Right lobe of liver (tissue), 6 donors: ENCODE results near the gene WDFY3. TPM values are rescaled to one million over a fixed set of nuclear protein-coding genes. Genes with fewer than 3 reads are reported as not detected.

Experiments used
- ATAC-seq, 4 donors: fragments of 200-7000 bp; cut with Tn5 transposase; one replicate each; pipeline ENCODE4 v1.9.1; 2020; ENCODE audit warnings: mild to moderate bottlenecking in 4 of 4, moderate library complexity in 4 of 4
- DNase-seq, 3 donors: peaks; one replicate each; pipeline ENCODE4 v3.0.0-alpha.2; 2020
- H3K27ac ChIP-seq, 3 donors: fragments of 200-600 bp; one replicate each; pipeline ENCODE4 v1.8.0; 2022
- H3K27me3 ChIP-seq, 2 donors: fragments of 200-600 bp; one replicate each; pipeline ENCODE4 v1.8.0; 2022
- H3K36me3 ChIP-seq, 4 donors: fragments of 200-600 bp; sonication (generic) in 1 of 4; one replicate each; pipeline versions ENCODE4 v1.5.1 to v1.8.0; 2017 to 2022; ENCODE audit warnings: control low read depth in 1 of 4
- H3K4me1 ChIP-seq, 4 donors: fragments of 200-600 bp; sonication (generic) in 1 of 4; one replicate each; pipeline versions ENCODE4 v1.5.1 to v1.8.0; 2017 to 2022; ENCODE audit warnings: control low read depth in 1 of 4
- H3K4me3 ChIP-seq, 3 donors: fragments of 200-600 bp; one replicate each; pipeline ENCODE4 v1.8.0; 2022
- H3K9me3 ChIP-seq, 4 donors: fragments of 200-600 bp; sonication (generic) in 1 of 4; one replicate each; pipeline versions ENCODE4 v1.5.1 to v1.8.0; 2017 to 2022; ENCODE audit warnings: control low read depth in 1 of 4
- CTCF ChIP-seq, 4 donors: fragments of 200-600 bp in 3 of 4; fragments of 450-650 bp in 1 of 4; IDR thresholded peaks; one replicate each; pipeline versions ENCODE4 v1.5.1 to v1.8.0; 2016 to 2022; ENCODE audit warnings: antibody characterized with exemption in 4 of 4, mild to moderate bottlenecking in 2 of 4
- POLR2A ChIP-seq: fragments of 450-650 bp; IDR thresholded peaks from one replicate; pipeline ENCODE4 v1.6.1; 2017; ENCODE audit warnings: antibody characterized with exemption, mild to moderate bottlenecking
- WGBS: methylation state at CpG from one replicate; pipeline ENCODE4 v1.1.6; 2018; ENCODE audit warnings: low coverage, low lambda C conversion rate; ENCODE audit not compliant: insufficient coverage; ENCODE audit errors: missing lambda C conversion rate; 5-methylcytosine and 5-hydroxymethylcytosine counted together
- intact Hi-C, 2 donors: fragments of 100-400 bp; cut with DNase I; formaldehyde crosslinking; loops; one replicate each; pipeline versions ENCODE4 v1.11.2 to v1.14.1; 2022
- total RNA-seq, 6 experiments: library from RNA; depleted of rRNA in 2 of 6; stranded (reverse); fragments of >200 nt in 2 of 6; fragmentation: NEBNext Ultra II Directional in 3 of 6; extraction: Animal tissue kit (Norgen Biotek cat#: 25700) in 3 of 6; gene quantifications; one replicate each; pipeline versions ENCODE4 v1.1.0 to v1.2.4, GENCODE V29; 2016 to 2023
- donor health status: DM: no; HTN: yes; CAD: no.
- donor health status: DM: no; HTN: no; CAD: no.
- donor health status: DM: no; HTN: no; CAD: no.
- donor health status: DM: no; HTN: yes; CAD: no.
- donor health status: DM: no; HTN: yes; CAD: no.

The WDFY3 gene
- total RNA-seq, 6 experiments from 2014 or later = 18.8 to 36.5 (median 25.9) TPM

- 70% methylated on average over 3 of the region's 3 CpGs for WGBS
- H3K4me3 ChIP-seq = no peak overlapping the region
- H3K36me3 ChIP-seq = peaks cover 0 to 23% (median 4%) of the 10 kb centered on the region in 4 donors
- H3K9me3 ChIP-seq = no peaks in the 10 kb centered on the region
- H3K27me3 ChIP-seq = no peaks in the 10 kb centered on the region
- ATAC-seq (peak in 3 of 4 donors; percentile 34 to 70 (median 60)), DNase-seq (no peak)
- no peak for TF ChIP-seq CTCF (IDR thresholded peaks at IDR 0.05)
- TF ChIP-seq POLR2A = no peak
- H3K27ac ChIP-seq = no peak overlapping the region
- no peaks in the 10 kb centered on the region for H3K4me1 ChIP-seq
- intact Hi-C loops = no loop called here
Measured at GRCh38 chr4:84799318-84799717, 167.2 kb downstream of the WDFY3 start.

- 84% methylated on average over 3 of the region's 3 CpGs for WGBS
- Histone ChIP-seq H3K36me3 (peaks cover 0 to 19% (median 3%) of the 10 kb centered on the region in 4 donors), H3K27me3 (no peaks in the 10 kb centered on the region), H3K4me3 (no peak overlapping the region), H3K9me3 (no peaks in the 10 kb centered on the region), H3K27ac (no peak overlapping the region), H3K4me1 (no peaks in the 10 kb centered on the region)
- TF ChIP-seq POLR2A (no peak), CTCF (IDR thresholded peaks at IDR 0.05) (no peak)
- DNase-seq (no peak), ATAC-seq (no peak)
- intact Hi-C loops = no loop called here
Measured at GRCh38 chr4:84796394-84796793, 170.1 kb downstream of the WDFY3 start.

DNA sequence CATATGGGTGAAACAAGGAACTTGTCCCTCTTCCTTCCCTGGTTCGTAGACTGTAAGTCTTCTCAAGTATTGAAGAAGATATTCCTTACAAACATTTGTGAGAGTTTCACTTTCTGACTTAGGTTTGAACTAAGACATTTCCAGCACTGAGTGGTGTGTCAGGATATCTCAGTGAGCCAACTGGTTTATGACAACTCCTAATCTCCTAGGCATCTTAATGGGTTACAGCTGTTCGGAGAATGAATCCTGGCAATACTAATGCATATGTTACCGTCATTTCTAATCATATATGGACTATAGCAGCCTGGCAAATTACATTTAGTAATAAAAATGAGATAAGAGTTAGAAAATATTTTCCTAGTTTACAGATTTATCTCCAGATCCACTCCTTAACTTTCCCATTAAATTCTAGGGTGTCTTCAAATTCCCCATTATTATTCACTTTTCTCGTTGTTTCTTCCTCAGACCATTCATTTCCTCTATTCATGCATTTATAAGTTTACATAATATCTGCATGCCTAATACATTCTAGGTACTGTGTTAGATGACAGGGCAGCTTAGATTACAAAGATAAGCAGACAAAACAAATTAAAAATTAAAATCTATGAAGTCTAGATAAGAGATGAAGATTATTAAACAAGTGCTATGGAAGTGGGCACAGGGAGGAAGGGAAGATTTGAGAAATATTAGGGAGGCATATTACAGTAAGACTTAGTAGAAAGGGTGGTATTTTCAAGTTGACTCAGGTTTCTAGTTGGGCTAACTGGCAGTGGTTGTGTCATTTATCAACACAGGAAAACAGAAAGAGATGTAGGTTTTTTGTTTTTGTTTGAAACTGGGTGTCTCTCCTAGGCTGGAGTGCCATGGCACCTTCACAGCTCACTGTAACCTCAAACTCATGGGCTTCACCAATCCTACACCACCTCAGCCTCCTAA, 173.9 kb downstream of the WDFY3 start:
- WGBS = 75% methylated on average over 4 of the region's 4 CpGs
- no peak overlapping the region for H3K4me3 ChIP-seq
- ATAC-seq (no peak), DNase-seq (no peak)
- H3K27me3 ChIP-seq = no peaks in the 10 kb centered on the region
- H3K9me3 ChIP-seq = no peaks in the 10 kb centered on the region
- intact Hi-C loops = no loop called here
- H3K4me1 ChIP-seq = no peaks in the 10 kb centered on the region
- peaks cover 0 to 3% (median 0%) of the 10 kb centered on the region in 4 donors for H3K36me3 ChIP-seq
- TF ChIP-seq POLR2A = no peak
- no peak for TF ChIP-seq CTCF (IDR thresholded peaks at IDR 0.05)
- H3K27ac ChIP-seq = no peak overlapping the region

DNA sequence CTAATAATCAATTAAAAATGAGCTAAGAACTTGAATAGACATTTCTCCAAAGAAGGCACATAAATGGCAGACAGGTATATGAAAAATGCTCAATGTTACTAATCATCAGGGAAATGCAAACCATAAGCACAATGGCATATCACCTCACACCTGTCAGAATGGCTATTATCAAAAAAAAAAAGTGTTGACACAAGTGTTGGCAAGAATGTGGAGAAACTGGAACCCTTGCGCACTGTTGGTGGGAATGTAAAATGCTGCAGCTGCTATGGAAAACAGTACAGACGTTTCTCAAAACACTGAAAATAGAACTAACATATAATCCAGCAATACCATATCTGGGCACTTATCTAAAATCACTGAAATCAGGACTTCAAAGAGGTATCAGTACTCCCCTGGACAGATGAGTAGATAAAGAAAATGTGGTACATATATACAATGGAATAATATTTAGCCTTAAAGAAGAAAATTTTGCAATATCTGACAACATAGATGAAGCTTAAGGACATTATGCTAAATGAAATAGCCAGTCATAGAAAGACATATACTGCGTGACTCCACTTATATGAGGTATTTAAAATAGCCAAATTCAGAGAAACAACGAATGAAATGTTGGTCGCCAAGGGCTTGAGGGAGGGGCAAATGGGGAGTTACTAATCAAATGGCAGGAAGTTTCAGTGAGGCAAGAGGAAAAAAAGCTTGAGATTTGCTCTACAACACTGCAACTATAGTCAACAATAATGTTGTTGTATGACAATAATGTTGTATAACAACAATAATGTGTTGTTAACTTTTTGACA, 175.5 kb downstream of the WDFY3 start:
- H3K36me3 ChIP-seq = peaks cover 0 to 15% (median 5%) of the 10 kb centered on the region in 4 donors
- ATAC-seq (no peak), DNase-seq (no peak)
- no peaks in the 10 kb centered on the region for H3K9me3 ChIP-seq
- 90% methylated on average over 5 of the region's 5 CpGs for WGBS
- no peaks in the 10 kb centered on the region for H3K27me3 ChIP-seq
- TF ChIP-seq CTCF (IDR thresholded peaks at IDR 0.05) = no peak
- no peak for TF ChIP-seq POLR2A
- no peak overlapping the region for H3K27ac ChIP-seq
- no peak overlapping the region for H3K4me3 ChIP-seq
- intact Hi-C loops = no loop called here
- no peaks in the 10 kb centered on the region for H3K4me1 ChIP-seq
